ENCODE measurements around the gene ZNF619. TPM values are rescaled to one million over a fixed set of nuclear protein-coding genes. Genes with fewer than 3 reads are reported as not detected.

The ZNF619 gene
- total RNA-seq, 1 donor from 2014 or later = 7.8 TPM

DNA sequence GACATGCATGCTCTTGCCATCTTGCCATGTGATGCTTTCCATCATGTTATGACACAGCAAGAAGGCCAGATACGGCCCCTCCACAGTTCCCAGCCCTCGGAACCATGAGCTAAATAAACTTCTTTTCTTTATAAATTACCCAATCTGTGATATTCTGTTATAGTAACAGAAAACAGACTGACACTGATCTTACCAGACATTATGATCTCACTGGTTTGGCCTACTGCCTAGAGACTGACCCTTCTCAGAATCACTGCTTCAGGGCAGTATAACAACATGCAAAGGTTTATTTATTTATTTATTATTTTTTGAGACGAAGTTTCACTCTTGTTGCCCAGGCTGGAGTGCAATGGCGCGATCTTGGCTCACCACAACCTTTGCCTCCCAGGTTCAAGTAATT lies 14.0 kb downstream of the ZNF619 start:
- H3K4me3 Mint-ChIP-seq (ENCODE audit: low read depth) = no peak overlapping the region
- no peaks in the 10 kb centered on the region for H3K27me3 Mint-ChIP-seq
- TF ChIP-seq CTCF (IDR thresholded peaks at IDR 0.05; ENCODE audit: unreplicated experiment) = no peak
- no peak for DNase-seq (ENCODE audit: low spot score, unreplicated experiment)
- H3K36me3 Mint-ChIP-seq (ENCODE audit: insufficient read depth) = peaks cover 26% of the 10 kb centered on the region
- no peak overlapping the region for H3K27ac Mint-ChIP-seq
- H3K4me1 Mint-ChIP-seq (ENCODE audit: low read depth) = no peaks in the 10 kb centered on the region
- peaks cover 21% of the 10 kb centered on the region for H3K9me3 Mint-ChIP-seq (ENCODE audit: low read depth)

- peaks cover 2% of the 10 kb centered on the region for H3K36me3 Mint-ChIP-seq (ENCODE audit: insufficient read depth)
- no peak for DNase-seq (ENCODE audit: low spot score, unreplicated experiment)
- H3K9me3 Mint-ChIP-seq (ENCODE audit: low read depth) = no peaks in the 10 kb centered on the region
- H3K27ac Mint-ChIP-seq = no peak overlapping the region
- H3K27me3 Mint-ChIP-seq = no peaks in the 10 kb centered on the region
- no peak overlapping the region for H3K4me3 Mint-ChIP-seq (ENCODE audit: low read depth)
- no peak for TF ChIP-seq CTCF (IDR thresholded peaks at IDR 0.05; ENCODE audit: unreplicated experiment)
- H3K4me1 Mint-ChIP-seq (ENCODE audit: low read depth) = no peaks in the 10 kb centered on the region
Observed at GRCh38 chr3:40494698-40495097, 17.8 kb downstream of the ZNF619 start.

DNA sequence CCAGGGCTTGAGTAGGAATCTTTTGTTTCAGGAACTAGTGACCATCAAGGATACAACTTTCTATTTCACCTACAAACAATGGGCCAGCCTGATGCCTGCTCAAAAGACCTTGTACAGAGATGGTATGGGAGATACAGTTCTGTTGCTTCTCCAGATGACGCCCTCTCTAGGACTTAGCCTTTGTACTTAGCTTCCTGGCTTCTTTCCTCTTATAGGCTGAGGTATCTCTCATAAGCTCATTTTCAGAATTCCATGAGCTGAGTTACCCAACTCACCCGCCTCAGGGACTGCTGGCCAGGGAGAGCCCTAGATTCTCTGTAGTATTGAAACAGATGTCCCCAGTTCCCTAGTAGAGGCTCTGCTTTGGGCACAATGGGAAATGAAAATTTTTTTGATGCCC lies 20.4 kb downstream of the ZNF619 start:
- no peak for DNase-seq (ENCODE audit: low spot score, unreplicated experiment)
- no peaks in the 10 kb centered on the region for H3K4me1 Mint-ChIP-seq (ENCODE audit: low read depth)
- H3K27ac Mint-ChIP-seq = no peak overlapping the region
- TF ChIP-seq CTCF (IDR thresholded peaks at IDR 0.05; ENCODE audit: unreplicated experiment) = no peak
- no peaks in the 10 kb centered on the region for H3K9me3 Mint-ChIP-seq (ENCODE audit: low read depth)
- no peak overlapping the region for H3K4me3 Mint-ChIP-seq (ENCODE audit: low read depth)
- H3K27me3 Mint-ChIP-seq = no peaks in the 10 kb centered on the region
- no peaks in the 10 kb centered on the region for H3K36me3 Mint-ChIP-seq (ENCODE audit: insufficient read depth)

DNA sequence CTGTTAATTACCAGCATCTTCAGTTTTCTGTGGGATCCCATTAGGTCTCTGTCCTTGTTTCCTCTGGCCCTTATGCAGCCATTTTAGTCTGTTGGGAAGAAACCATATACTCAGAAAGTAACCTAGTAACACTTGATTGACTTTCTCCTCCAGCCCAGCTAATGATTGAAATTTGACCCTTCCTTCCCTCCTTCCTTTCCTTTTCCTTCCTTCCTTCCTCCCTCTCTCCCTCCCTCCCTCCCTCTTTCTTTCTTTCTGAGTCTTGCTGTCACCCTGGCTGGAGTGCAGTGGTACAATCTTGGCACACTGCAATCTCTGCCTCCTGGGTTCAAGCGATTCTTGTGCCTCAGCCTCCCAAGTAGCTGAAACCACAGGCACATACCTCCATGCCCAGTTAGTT lies 23.0 kb downstream of the ZNF619 start:
- Mint-ChIP-seq H3K27ac (no peak overlapping the region), H3K36me3 (ENCODE audit: insufficient read depth) (no peaks in the 10 kb centered on the region), H3K27me3 (no peaks in the 10 kb centered on the region), H3K9me3 (ENCODE audit: low read depth) (no peaks in the 10 kb centered on the region), H3K4me3 (ENCODE audit: low read depth) (no peak overlapping the region), H3K4me1 (ENCODE audit: low read depth) (no peaks in the 10 kb centered on the region)
- no peak for DNase-seq (ENCODE audit: low spot score, unreplicated experiment)
- no peak for TF ChIP-seq CTCF (IDR thresholded peaks at IDR 0.05; ENCODE audit: unreplicated experiment)

DNA sequence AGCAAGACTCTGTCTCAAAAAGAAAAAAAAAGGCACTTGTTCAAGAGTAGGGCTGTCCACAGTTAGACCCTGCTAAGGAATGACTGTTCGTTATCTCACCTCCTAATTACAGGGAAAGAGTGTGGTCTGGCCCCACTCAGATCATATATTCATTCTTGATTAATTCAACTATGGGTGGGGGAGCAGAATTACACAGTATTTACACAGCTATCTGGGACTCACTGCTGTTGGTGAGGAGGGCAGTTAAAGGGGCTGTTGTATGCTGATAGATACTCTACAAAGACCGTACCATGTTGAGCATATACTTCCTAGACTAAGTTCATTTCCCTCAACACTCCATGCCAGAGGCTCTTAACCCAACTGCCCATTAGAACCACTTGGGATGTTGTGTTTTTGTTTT lies 25.1 kb downstream of the ZNF619 start:
- H3K4me3 Mint-ChIP-seq (ENCODE audit: low read depth) = no peak overlapping the region
- H3K27me3 Mint-ChIP-seq = no peaks in the 10 kb centered on the region
- no peak for DNase-seq (ENCODE audit: low spot score, unreplicated experiment)
- H3K9me3 Mint-ChIP-seq (ENCODE audit: low read depth) = no peaks in the 10 kb centered on the region
- peaks cover 10% of the 10 kb centered on the region for H3K4me1 Mint-ChIP-seq (ENCODE audit: low read depth)
- no peaks in the 10 kb centered on the region for H3K36me3 Mint-ChIP-seq (ENCODE audit: insufficient read depth)
- peak overlapping the region; percentile 11 for H3K27ac Mint-ChIP-seq
- TF ChIP-seq CTCF (IDR thresholded peaks at IDR 0.05; ENCODE audit: unreplicated experiment) = no peak

Data from progenitor cell of endocrine pancreas (in vitro differentiated cells).